Mesenchymal stem cell (in vitro differentiated cells and primary cell): ENCODE measurements around the gene KLHL2.
"Not testable (repeated sequence)": the region's sequence is repeated elsewhere in the genome, so short reads cannot be mapped to it uniquely, and the experiment has no call there.

Experiments
- DNase-seq: peaks from one replicate; pipeline ENCODE4 v3.0.0-alpha.2; 2013
- H2AFZ ChIP-seq: one replicate; pipeline ENCODE4 v1.6.1; 2013; ENCODE audit warnings: low read depth, mild to moderate bottlenecking, control low read depth, inconsistent platforms, low read length, moderate library complexity
- H2AK5ac ChIP-seq: 2 replicates; pipeline ENCODE4 v1.6.1; 2013; ENCODE audit warnings: low read length, moderate library complexity, mild to moderate bottlenecking, inconsistent platforms; ENCODE audit not compliant: severe bottlenecking
- H2BK120ac ChIP-seq: one replicate; pipeline ENCODE4 v1.6.1; 2013; ENCODE audit warnings: low read depth, mild to moderate bottlenecking, inconsistent platforms, low read length, moderate library complexity
- H2BK12ac ChIP-seq, 2 experiments: one replicate each; pipeline ENCODE4 v1.6.1; 2013; ENCODE audit warnings: inconsistent platforms in 2 of 2, low read length in 2 of 2, mild to moderate bottlenecking in 2 of 2, moderate library complexity in 2 of 2, control low read depth in 1 of 2
- H2BK15ac ChIP-seq: one replicate; pipeline ENCODE4 v1.6.1; 2013; ENCODE audit warnings: mild to moderate bottlenecking, low read depth, inconsistent platforms; ENCODE audit not compliant: poor library complexity, severe bottlenecking
- H2BK5ac ChIP-seq: 2 replicates; pipeline ENCODE4 v1.6.1; 2013; ENCODE audit warnings: low read depth, mild to moderate bottlenecking, low read length, control low read depth, inconsistent platforms; ENCODE audit not compliant: poor library complexity, severe bottlenecking
- H3K14ac ChIP-seq, 2 experiments: one replicate each; pipeline ENCODE4 v1.6.1; 2013; ENCODE audit warnings: inconsistent platforms in 2 of 2, low read length in 2 of 2, control low read depth in 1 of 2, mild to moderate bottlenecking in 1 of 2, moderate library complexity in 1 of 2
- H3K18ac ChIP-seq, 2 experiments: one replicate each; pipeline ENCODE4 v1.6.1; 2013; ENCODE audit warnings: inconsistent platforms in 2 of 2, low read length in 2 of 2, control low read depth in 1 of 2, low read depth in 1 of 2, mild to moderate bottlenecking in 1 of 2
- H3K23ac ChIP-seq, 2 experiments: one replicate each; pipeline ENCODE4 v1.6.1; 2013; ENCODE audit warnings: inconsistent platforms in 2 of 2, low read length in 2 of 2, mild to moderate bottlenecking in 2 of 2, moderate library complexity in 2 of 2, control low read depth in 1 of 2
- H3K27ac ChIP-seq: 2 replicates; pipeline ENCODE4 v1.5.1; 2013; ENCODE audit warnings: mild to moderate bottlenecking, moderate library complexity, low read length, control low read depth, inconsistent platforms; ENCODE audit not compliant: poor library complexity, severe bottlenecking
- H3K27me3 ChIP-seq, 2 experiments: 2 replicates each; pipeline versions ENCODE4 v1.6.1 to v1.7.0; 2013; ENCODE audit warnings: low read length in 2 of 2, mild to moderate bottlenecking in 2 of 2, moderate library complexity in 2 of 2, control low read depth in 1 of 2, inconsistent platforms in 1 of 2; ENCODE audit not compliant: control insufficient read depth in 1 of 2, insufficient read depth in 1 of 2
- H3K36me3 ChIP-seq, 2 experiments: 2 replicates each; pipeline versions ENCODE4 v1.6.1 to v1.7.0; 2013; ENCODE audit warnings: low read length in 2 of 2, control low read depth in 1 of 2, inconsistent platforms in 1 of 2, low read depth in 1 of 2, mild to moderate bottlenecking in 1 of 2; ENCODE audit not compliant: insufficient read depth in 2 of 2, control insufficient read depth in 1 of 2
- H3K4ac ChIP-seq, 2 experiments: one replicate each; pipeline ENCODE4 v1.6.1; 2013; ENCODE audit warnings: inconsistent platforms in 2 of 2, low read length in 2 of 2, mild to moderate bottlenecking in 2 of 2, moderate library complexity in 2 of 2, control low read depth in 1 of 2, low read depth in 1 of 2
- H3K4me1 ChIP-seq: 2 replicates; pipeline ENCODE4 v1.6.1; 2013; ENCODE audit warnings: low read depth, low read length, control low read depth; ENCODE audit not compliant: control insufficient read depth, insufficient read depth
- H3K4me2 ChIP-seq: 2 replicates; pipeline ENCODE4 v1.6.1; 2013; ENCODE audit warnings: low read length, mild to moderate bottlenecking, inconsistent platforms; ENCODE audit not compliant: poor library complexity, severe bottlenecking
- H3K4me3 ChIP-seq, 2 experiments: 2 replicates each; pipeline versions ENCODE4 v1.5.1 to v1.7.0; 2013; ENCODE audit warnings: low read length in 2 of 2, mild to moderate bottlenecking in 2 of 2, control low read depth in 1 of 2, low read depth in 1 of 2; ENCODE audit not compliant: insufficient read depth in 1 of 2
- H3K79me1 ChIP-seq: replicated peaks from 2 replicates; pipeline ENCODE4 v1.6.1; 2013; ENCODE audit warnings: mild to moderate bottlenecking, control low read depth, low read length, inconsistent platforms; ENCODE audit not compliant: poor library complexity, severe bottlenecking
- H3K9ac ChIP-seq: 2 replicates; pipeline ENCODE4 v1.7.0; 2013; ENCODE audit warnings: mild to moderate bottlenecking, low read length, moderate library complexity
- H3K9me3 ChIP-seq: 2 replicates; pipeline ENCODE4 v1.7.0; 2013; ENCODE audit warnings: mild to moderate bottlenecking, low read length; ENCODE audit not compliant: control insufficient read depth
- H4K8ac ChIP-seq: one replicate; pipeline ENCODE4 v1.6.1; 2013; ENCODE audit warnings: inconsistent platforms, mild to moderate bottlenecking, low read length, moderate library complexity
- H4K91ac ChIP-seq: one replicate; pipeline ENCODE4 v1.6.1; 2013; ENCODE audit warnings: mild to moderate bottlenecking, low read length, inconsistent platforms
- WGBS: methylation state at CpG from one replicate; pipeline ENCODE4 v1.1.7; 2013; ENCODE audit warnings: mixed read lengths; 5-methylcytosine and 5-hydroxymethylcytosine counted together

KLHL2 gene

DNA sequence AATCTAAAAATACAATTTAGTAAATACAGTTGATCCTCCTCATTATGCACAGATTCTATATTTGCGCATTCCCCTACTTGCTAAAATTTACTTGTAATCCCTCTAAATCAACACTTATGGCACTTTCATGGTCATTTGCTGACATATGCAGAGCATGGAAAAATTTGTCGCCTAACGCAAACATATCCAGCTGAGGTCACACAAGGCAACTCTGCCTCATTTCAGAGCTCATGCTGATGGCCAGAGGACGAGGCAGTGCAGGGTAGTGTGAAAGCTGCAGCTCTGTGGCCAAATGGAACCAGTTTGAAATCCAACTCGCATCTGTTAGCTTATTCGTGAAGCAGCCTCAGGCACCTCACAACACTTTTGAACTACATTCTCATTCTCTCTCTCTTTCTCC, 39.7 kb upstream of the KLHL2 start:
- WGBS, result 81% methylated on average over 6 of the region's 6 CpGs
- no peak overlapping the region for H2BK120ac ChIP-seq
- no peak overlapping the region for H3K4me2 ChIP-seq
- no peak overlapping the region for H4K8ac ChIP-seq
- H3K9ac ChIP-seq, result no peak overlapping the region
- H3K27ac ChIP-seq, result no peak overlapping the region
- H2AFZ ChIP-seq, result no peak overlapping the region
- no peak overlapping the region for H3K14ac ChIP-seq
- no peak for DNase-seq
- no peak overlapping the region for H3K4me3 ChIP-seq
- H3K27me3 ChIP-seq, result no peaks in the 10 kb centered on the region
- H3K4me1 ChIP-seq, result no peaks in the 10 kb centered on the region
- no peak overlapping the region for H2BK5ac ChIP-seq
- no peaks in the 10 kb centered on the region for H3K79me1 ChIP-seq
- no peak overlapping the region for H2AK5ac ChIP-seq
- H3K36me3 ChIP-seq, result no peaks in the 10 kb centered on the region
- H3K4ac ChIP-seq, result no peak overlapping the region
- no peak overlapping the region for H2BK12ac ChIP-seq
- no peak overlapping the region for H4K91ac ChIP-seq
- H3K23ac ChIP-seq, result no peak overlapping the region
- H2BK15ac ChIP-seq, result no peak overlapping the region
- H3K9me3 ChIP-seq, result no peaks in the 10 kb centered on the region
- no peak overlapping the region for H3K18ac ChIP-seq

DNA sequence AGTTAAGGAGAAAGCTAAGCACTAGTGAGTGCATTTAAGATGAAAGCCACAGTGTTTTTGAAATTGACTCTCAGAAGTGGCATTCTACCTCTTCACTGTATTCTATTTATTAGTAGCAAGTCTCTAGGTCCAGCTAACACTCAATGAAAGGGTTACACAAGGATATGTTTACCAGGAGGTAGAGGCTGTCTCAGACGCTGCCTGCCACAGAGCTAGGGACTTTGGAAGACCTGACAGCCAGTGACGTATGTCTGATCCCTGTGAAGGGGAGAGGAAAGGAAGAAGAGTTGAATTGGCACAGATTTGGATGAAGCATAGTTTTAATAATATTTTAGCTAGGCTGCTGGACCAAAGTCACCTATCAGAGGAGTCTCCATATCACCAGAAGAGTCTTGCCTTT, 36.5 kb upstream of the KLHL2 start:
- WGBS, result 49% methylated on average over 2 of the region's 2 CpGs
- no peak overlapping the region for H2BK15ac ChIP-seq

DNA sequence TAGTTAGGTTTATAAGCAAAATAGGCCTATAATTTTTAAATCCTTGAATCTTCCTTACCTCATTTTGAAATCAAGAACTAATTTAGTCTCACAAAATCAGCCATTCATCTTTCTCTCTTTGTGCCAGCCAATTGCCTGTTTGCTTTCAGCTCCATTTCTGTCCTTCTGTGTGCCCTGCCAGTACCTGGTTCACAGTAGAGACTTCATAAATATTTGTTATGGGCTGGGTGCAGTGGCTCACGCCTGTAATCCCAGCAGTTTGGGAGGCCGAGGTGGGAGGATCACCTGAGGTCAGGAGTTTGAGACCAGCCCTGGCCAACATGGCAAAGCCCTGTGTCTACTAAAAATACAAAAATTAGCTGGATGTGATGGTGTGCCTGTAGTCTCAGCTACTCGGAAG, 31.9 kb upstream of the KLHL2 start:
- H2BK15ac ChIP-seq, H3K4me2 ChIP-seq, DNase-seq, H3K27me3 ChIP-seq, H3K36me3 ChIP-seq, H3K4ac ChIP-seq, H2BK120ac ChIP-seq, H2AK5ac ChIP-seq, H4K8ac ChIP-seq, H3K9me3 ChIP-seq, H3K9ac ChIP-seq, H3K27ac ChIP-seq, H2BK5ac ChIP-seq, H3K23ac ChIP-seq, H3K79me1 ChIP-seq, H3K4me3 ChIP-seq, H3K4me1 ChIP-seq, H2BK12ac ChIP-seq, H4K91ac ChIP-seq, H2AFZ ChIP-seq, H3K14ac ChIP-seq, H3K18ac ChIP-seq: not testable (repeated sequence)
- WGBS, result 98% methylated on average over 3 of the region's 3 CpGs

More for the DNA sequence above, 36.5 kb upstream of the KLHL2 start:
- Histone ChIP-seq H2AK5ac (no peak overlapping the region), H3K9ac (no peak overlapping the region), H3K36me3 (no peaks in the 10 kb centered on the region), H3K27me3 (no peaks in the 10 kb centered on the region), H3K4ac (no peak overlapping the region), H3K18ac (no peak overlapping the region), H3K4me2 (no peak overlapping the region), H4K8ac (no peak overlapping the region), H3K79me1 (no peaks in the 10 kb centered on the region), H3K4me1 (no peaks in the 10 kb centered on the region), H4K91ac (no peak overlapping the region), H3K27ac (no peak overlapping the region), H2AFZ (no peak overlapping the region), H3K23ac (no peak overlapping the region), H3K14ac (no peak overlapping the region), H3K9me3 (peaks cover 8% of the 10 kb centered on the region), H3K4me3 (no peak overlapping the region), H2BK120ac (no peak overlapping the region), H2BK5ac (no peak overlapping the region), H2BK12ac (no peak overlapping the region)
- no peak for DNase-seq

DNA sequence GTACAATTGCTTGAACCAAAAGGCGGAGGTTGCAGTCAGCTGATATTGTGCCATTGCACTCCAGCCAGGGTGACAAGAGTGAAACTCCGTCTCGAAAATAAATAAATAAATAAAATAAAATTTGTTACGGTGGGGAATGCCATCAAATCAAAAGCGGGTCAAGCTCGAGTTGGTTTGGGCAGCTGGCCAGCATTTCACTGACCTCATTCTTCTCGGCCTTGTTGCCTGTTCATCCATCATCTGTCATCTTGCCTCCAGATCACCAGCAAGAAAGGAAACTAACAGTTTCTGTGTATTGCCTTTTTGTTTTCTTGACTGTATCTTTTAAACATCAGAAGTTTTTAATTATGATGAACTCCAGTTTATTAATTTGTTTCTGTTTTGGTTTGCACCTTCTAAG, 31.5 kb upstream of the KLHL2 start:
- Histone ChIP-seq H3K4me3 (no peak overlapping the region), H3K27me3 (no peaks in the 10 kb centered on the region), H3K9me3 (peaks cover 8% of the 10 kb centered on the region), H4K91ac (no peak overlapping the region), H3K36me3 (no peaks in the 10 kb centered on the region), H3K18ac (no peak overlapping the region), H4K8ac (no peak overlapping the region), H2AFZ (no peak overlapping the region), H3K14ac (no peak overlapping the region), H2BK15ac (no peak overlapping the region), H3K27ac (no peak overlapping the region), H3K9ac (no peak overlapping the region), H3K23ac (no peak overlapping the region), H3K4me1 (no peaks in the 10 kb centered on the region), H2BK5ac (no peak overlapping the region), H2AK5ac (no peak overlapping the region), H2BK120ac (no peak overlapping the region), H2BK12ac (no peak overlapping the region), H3K4ac (no peak overlapping the region), H3K4me2 (no peak overlapping the region), H3K79me1 (no peaks in the 10 kb centered on the region)
- 96% methylated on average over 7 of the region's 7 CpGs for WGBS
- DNase-seq, result no peak
